GM18868 (cell line): ENCODE results near the gene TNFRSF4.
"Not testable (repeated sequence)": the region's sequence is repeated elsewhere in the genome, so short reads cannot be mapped to it uniquely, and the experiment has no call there.

Experiments
- ATAC-seq: cut with Tn5 transposase; IDR thresholded peaks from one replicate; pipeline ENCODE4 v1.9.1; 2021; ENCODE audit warnings: mild to moderate bottlenecking, moderate library complexity; ENCODE audit not compliant: unreplicated experiment

TNFRSF4 gene

DNA sequence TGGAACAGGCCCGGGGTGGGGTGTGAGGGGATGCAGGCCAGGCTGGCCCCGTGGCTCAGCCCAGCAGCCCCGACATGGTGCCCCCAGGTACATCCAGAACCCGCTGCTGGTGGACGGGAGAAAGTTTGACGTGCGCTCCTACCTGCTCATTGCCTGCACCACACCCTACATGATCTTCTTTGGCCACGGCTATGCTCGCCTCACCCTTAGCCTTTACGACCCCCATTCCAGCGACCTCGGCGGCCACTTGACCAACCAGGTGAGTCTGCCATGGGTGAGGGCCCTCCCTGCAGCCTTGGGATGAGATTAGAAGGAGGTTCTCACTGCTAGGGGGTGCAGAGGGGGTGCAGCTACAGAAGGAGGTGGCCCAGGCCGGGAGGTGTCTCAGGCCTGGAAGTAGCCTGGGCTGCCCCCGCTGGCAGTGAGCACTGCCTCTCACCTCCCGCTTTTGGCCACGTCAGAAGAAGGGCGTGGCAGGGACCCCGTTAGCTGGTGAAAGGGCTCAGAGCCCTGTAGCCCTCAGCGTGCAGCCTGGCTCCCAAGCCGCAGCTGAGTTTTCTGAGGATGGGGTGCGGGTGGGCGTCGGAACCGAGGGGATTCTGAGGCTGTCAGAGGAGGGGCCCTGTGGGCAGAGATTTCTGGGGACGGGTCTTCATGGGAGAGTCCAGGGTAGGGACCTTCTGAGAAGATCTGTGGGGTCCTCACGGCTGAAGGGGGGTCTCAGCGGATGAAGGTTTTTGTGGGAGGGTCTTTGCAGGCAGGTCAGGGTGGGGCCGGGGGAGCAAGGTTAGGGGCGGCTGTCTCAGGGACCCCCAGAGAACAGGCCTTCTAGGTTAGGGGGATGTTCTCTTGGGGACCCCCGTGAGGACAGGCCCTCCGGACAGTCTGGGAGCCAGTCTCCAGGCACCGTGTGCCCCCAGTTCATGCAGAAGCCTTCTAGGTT is 29.8 kb downstream of the TNFRSF4 start:
- ATAC-seq = no peak

DNA sequence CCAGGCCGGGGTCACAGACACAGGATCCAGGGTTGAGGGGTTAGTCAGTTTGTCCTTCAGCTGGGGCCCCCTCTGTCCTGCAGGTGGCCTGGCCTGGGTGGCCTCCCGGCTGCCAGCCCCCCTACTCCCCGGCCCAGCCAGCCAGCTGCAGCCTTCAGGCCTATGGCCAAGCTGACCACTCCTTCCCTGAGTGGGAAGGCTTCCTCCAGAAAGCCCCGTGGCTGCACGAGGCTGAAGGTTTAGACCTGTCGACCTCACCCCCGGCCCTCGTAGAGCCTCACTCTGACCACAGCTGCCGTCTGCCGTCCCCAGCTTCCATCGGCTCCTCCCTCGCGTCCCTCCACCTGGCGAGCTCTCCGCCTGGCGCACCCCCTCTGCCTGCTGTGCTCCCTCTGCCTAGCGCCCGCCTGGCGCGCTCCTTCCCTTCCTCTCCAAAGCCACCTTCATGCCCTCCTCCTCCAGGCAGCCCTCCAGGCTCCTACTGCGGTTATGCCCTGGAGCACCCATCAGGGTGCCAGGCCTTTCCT is 30.7 kb downstream of the TNFRSF4 start:
- ATAC-seq = no peak

DNA sequence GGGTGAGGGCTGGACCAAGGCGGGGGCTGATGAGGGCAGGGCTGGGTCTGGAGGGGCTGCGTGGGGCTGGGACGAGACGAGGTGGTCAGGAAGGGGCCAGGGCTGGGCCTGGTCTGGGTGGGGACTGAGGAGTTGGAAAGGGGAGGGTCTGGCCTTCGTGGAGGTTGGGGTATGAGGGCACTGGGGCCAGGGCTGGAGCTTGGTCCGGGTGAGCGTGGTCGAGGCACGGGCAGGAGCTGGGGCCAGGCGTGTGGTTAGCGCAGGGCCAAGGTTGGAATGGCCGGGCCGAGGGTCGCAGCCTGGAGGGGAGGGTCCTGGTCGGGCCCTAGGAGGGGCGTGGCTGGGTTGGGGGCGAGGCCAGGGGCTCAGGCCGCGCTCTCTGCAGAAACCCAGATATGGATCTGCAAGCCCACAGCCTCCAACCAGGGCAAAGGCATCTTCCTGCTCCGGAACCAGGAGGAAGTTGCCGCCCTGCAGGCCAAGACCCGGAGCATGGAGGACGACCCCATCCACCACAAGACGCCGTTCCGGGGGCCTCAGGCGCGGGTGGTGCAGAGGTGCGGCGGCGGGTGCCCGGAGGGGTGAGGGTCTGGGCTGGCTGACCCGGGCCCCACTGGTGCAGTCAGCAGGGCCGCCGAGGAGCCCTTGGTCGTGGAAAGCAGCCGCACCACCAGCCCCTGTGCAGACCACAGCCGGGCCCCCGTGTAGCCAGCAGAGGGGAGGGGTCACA is 31.3 kb downstream of the TNFRSF4 start:
- ATAC-seq = no peak

DNA sequence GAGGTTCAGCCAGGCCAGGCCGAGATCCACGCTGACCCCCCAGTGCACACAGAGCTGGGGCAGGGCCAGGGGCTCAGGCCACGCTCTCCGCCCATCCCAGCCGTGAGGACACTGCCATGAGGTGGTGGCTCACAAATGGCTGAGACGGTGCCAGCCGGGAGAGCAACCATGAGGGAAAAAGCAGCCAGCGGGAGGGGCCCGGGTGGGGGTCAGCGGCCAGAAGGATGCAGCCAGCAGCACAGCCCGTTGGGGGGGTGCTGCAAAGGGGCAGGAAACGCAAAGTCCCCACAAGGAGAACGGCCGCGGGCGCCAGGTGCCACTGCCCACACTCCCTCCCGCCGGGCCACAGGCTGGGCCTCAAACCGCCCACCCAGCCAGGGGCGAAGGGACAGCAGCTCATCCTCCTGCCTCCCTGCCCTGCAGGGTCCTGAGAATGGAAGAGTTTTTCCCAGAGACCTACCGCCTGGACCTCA is 32.0 kb downstream of the TNFRSF4 start:
- ATAC-seq = no peak

DNA sequence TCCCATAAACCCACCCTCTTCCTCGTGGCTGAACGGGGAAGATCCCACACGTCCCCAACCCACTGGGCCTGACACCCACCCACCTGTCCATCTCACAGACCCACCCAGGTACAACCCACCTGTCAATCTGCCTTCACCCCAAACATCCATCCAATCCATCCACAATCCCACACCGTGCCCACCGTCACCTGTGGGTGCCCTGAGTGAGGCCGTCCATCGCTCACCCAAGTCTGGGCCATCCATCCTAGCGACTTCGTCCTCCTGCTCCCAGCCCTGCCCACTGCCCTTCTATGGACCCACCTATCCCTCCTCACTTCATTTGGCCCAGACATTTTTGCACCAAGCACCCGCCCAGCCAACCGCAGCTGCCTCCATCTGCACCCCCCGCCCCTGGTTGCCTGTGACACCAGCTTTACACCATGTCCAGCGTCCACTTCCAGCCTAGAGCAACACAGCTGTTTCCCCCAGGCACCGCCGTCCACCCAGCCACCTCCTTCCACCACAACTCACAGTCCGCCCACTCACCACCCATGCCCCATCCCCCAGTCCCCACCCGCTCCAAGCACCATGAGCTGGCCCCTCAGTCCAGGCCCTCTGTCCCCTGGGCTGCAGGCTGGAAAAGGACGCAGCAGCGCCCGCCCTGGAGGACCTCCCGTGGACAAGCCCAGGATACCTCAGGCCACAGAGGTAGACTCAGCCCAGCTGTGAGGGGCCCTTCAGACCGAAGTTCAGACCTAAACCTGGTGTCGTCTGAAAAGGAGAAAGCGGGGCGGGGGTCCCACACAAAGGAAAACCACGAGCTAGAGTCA is 32.6 kb downstream of the TNFRSF4 start:
- no peak for ATAC-seq

DNA sequence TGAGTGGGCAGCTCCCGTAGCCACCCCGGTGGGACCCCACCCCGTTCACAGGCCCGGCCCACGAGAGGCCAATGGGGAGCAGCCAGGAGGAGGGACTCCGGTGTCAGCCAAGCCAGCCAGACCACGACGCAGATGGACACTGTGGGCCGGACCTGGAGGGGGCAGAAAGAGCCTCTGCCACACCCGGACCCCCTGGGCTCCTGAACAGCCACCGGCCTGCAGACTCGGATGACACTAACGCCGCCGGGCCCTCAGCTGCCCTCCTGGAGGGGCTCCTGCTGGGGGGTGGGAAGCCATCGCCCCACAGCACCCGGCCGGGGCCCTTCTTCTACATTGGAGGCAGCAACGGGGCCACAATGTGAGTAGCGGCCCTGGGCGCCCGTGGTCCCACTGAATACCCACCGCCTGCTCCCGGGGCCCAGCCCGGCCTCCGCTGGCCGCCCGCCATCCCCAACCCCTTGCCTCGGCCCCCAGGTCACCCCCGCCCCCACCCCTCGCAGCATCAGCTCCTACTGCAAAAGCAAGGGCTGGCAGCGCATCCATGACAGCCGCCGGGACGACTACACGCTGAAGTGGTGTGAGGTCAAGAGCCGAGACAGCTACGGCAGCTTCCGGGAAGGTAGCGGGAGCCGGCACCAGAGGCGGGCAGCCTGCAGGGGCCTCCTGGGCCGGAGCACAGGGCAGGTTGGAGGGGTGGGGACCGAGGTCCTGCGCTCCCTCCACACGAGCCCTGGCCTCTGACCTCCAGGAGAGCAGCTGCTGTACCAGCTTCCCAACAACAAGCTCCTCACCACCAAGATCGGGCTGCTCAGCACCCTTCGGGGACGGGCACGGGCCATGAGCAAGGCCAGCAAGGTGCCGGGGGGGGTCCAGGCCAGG is 33.7 kb downstream of the TNFRSF4 start:
- ATAC-seq = no peak

DNA sequence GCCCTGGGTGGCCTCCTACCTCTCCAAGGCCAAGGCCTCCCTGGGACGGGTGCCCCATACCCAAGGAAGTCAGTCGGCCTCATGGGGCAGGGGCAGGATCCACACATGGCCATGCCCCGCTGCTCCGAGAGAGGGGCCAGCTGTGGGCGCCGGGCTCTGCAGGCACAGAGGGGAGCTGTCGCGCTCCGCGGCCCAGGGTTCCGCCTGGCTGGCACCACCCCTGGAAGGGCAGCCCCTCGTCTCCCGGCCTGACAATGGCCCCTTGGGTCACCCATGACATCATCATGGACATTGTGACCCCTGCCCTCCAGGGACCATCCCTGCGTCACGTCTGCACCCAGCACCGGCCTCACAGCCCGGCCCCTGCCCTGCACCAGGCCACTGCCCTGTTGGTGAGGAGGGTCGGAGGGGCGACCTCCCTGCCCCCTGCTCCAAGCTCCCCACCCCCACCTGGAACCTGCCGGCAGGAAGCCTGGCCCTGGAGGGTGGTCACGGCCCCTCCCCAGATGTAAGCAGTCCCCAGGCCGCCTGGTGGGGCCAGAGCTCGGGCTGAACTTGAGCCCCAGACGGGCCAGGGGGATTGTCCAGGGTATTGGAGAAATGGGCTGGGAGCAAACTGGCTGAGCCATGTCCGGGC is 34.5 kb downstream of the TNFRSF4 start:
- ATAC-seq = no peak

DNA sequence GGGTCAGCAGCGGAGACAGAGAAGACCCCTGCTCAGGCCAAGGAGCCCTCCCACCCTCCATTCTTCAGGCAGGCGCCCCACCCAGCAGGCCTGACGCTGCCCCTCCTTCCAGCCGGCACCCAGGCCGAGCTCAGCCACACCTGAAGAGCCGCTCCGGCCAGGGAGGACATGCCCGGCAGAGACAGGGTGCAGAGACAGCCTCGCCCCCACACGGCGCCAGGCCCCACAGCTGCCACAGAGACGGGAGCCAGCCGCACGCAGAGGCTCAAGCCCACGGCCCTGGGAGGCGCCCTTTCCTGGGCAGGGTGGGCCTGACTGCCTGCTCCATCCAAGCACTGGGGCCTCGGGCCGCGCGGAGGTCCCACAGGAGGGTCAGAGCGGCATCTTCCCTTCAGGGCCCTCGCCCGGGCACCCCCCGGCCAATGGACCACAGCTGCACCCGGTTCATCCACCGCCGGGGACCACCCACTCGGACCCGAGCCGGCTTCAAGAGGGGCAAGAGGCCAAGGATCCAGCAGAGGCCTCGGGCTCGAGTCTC is 35.1 kb downstream of the TNFRSF4 start:
- ATAC-seq = no peak

DNA sequence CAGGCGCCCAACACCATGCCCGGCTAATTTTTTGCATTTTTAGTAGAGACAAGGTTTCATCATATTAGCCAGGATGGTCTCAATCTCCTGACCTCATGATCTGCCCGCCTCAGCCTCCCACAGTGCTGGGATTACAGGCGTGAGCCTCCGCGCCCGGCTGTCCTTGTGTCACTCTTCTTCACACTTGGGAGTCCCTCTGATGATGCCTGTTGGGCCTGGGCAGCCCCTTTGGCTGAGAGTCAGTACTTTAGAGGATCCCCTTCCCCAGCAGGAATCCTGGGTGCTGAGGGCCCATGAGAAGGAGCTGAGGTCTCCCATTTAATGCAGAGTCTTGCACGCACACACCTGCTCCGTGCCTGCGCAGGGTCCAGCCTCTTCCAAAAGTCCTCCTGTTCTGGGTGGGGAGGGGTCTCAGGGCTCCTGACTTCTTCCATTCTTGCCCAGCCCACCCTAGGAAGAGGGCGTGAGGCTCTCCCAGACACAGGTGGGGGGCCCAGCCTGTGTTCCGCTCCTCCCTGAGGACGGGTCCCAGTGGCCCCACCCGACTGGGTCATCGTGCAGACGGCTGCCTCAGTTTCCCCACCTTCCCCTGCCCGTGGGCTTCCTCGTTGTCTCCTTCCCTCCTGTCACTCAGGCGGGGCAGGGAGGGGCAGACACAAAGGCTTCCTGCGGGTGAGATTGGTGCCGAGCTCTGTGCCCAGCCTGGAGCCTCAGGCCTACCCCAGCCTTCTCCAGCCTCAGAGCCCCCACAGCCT is 36.3 kb downstream of the TNFRSF4 start:
- no peak for ATAC-seq

DNA sequence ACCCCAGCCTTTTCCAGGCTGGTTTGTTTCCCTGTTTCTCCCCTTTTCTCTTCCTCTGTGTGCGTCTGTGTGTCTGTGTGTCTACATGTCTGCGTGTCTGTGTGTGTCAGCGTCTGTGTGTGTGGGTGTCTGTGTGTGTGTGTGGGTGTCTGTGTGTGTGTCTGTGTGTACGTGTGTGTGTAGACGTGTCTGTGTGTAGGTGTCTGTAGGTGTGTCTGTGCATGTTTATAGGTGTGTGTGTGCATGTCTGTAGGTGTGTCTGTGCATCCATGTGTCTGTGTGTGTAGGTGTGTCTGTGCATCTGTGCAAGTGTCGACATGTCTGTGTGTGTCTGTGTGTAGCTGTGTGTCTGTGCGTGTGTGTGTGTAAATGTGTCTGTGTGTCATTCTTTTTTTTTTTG is 37.0 kb downstream of the TNFRSF4 start:
- no peak for ATAC-seq

DNA sequence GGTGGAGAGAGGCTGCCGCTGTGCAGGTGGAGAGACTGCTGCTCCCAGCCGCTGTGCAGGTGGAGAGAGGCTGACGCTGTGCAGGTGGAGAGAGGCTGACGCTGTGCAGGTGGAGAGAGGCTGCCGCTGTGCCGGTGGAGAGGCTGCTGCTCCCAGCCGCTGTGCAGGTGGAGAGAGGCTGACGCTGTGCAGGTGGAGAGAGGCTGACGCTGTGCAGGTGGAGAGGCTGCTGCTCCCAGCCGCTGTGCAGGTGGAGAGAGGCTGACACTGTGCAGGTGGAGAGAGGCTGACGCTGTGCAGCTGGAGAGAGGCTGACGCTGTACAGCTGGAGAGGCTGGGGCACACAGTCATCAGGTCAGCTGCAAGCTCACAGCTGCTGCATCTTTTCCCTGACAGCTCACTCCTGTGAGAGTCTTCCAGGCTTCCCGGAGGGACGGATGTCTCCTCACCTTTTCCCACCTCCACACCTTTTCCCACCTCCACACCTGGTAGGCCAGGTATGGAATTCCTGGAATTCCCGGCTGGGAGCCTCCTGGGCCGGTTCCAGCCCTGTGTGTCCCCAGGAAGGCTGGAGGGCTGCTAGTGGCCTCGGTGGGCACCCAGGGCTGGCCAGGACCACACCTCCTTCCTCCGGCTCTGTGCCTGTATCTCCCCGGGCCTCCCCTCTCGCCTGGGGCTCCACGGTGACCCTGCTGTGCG is 37.7 kb downstream of the TNFRSF4 start:
- ATAC-seq = not testable (repeated sequence)

DNA sequence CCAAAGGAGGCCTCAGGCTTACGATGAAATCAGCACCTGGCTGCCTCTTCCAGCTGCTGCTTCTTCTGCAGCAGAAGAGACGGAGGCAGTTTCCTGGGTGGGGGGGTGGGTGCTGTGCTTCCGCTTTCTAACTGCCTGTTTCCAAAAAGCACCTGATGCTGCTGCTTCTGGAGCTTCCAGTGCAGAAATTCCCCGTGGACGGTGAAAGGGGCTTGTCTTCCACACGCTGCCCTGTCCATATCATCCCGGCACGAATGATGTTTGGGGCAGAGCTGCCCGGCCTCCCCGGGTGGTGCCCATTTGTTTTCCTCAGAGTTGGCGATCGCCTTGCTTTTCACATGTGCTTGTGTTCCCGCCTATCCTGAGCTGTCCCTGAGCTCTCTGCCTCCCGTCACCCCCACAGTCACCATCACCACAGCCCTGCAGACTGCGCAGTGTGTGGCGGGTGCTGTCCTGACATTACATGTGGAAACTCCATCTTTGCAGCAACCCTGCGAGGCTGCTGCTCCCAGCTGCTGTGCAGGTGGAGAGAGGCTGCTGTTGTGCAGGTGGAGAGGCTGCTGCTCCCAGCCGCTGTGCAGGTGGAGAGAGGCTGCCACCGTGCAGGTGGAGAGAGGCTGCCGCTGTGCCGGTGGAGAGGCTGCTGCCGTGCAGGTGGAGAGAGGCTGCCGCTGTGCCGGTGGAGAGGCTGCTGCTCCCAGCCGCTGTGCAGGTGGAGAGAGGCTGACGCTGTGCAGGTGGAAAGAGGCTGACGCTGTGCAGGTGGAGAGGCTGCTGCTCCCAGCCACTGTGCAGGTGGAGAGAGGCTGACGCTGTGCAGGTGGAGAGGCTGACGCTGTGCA is 38.5 kb downstream of the TNFRSF4 start:
- no peak for ATAC-seq

DNA sequence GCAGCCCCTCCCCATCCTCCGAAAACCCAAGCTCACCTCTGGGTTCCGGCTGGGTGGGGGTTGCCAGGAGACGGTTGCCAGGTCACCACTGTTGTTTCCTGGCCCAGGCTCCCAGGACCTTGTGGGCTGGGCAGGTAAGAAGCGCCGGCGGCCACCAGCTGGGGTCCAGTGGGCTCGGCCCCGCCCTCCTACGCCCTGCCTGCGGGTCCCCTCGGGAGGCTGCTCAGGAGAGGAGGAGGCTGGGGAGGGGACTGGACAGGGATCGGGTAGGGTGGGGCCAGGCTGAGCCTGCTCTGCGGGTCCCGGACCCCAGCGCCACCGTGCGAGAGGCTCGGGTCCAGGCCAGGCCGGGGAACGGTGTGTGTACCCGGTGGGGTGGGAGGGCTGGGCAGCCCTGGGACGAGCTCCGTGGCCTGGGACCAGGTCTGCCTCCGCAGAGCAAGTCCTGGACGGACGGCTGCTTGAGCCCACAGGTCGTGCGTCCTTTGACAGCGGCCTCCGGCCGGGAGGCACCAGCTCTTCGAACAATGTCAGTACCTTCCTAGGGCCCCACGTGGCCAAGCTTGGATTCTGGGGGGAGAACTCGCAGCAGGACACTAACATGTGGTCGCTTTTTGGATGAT is 40.0 kb downstream of the TNFRSF4 start, which contains the start of gene TTLL10:
Gene TTLL10, plus strand, starts transcription at position 88 of the 623 bp plus-strand sequence. CDS start 5,336 bp downstream, outside the sequence.
- no peak for ATAC-seq

DNA sequence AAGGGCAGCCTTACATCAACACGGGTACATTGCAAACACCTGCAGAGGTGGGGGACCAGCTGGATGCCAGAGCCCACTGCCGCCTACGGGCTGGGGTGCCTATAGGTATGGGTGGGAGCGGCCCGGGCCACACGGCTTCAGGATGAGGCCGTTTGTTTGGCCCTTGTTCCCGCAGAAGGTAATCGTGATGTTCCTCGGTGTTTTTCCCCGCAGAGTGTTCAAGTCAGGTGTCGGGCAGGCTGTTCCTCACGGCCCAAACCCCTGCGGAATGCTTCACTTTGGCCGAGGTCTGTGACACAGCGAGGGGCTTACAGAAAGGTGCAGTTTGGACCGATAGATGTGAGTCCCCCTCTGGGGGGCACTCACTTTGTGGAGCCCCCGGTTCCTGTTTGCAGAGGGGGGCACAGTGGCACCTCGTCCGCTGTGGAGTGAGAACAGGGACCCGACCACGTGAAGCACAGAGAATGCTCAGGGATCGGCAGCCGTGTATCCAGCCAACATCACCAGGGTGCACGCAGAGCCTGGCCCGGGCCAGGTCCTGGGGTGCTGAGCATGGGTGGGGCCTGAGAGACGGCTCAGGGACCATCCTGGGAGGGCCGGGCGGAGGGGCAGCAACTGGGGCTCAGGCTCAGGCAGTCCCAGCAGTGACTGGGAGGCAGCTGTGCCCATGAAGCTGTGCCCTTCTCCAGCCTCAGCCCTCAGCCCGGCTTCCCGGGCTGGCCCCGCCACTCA is 40.7 kb downstream of the TNFRSF4 start:
- no peak for ATAC-seq

DNA sequence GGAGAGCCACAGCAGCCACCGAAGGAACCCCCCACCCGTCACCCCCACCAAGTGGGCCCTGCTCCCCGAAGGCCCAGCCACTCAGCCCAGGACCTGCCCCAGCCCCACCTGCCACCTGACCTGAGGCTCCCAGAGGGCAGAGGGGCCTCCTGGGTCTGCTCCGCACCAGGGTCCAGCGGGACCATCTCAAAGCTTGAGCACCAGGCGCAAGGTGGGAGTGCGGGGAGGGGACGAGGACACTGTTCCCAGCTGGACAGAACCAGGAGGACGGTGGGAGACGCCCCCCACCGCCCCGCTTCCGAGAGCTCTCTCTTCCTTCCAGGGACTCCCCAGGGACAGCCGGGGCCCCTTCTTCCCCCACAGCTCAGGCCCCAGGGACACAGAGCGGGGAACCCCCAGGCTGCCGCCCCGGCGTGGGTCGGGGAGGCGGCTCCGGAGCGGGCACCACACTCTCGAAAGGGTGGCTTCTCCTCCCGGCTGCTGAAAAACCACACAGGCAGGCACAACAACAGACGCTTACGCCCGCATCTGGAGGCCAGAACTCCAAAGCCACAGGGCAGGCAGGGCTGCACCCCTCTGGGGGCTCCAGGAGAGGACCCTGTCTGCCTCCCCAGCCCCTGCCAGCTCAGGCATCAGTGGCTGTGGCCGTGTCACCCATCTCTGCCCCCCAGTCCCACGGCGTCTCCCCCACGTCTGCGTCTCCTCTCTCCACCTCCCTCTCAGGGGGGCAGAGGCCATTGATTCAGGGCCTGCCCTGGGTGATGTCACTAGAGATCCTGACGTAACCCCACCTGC is 42.2 kb downstream of the TNFRSF4 start:
- peak; percentile 57 for ATAC-seq
